Fibroblast of the conjunctiva (primary cell): ENCODE measurements around the gene PI4KA.
A peak's percentile ranks its signal among the peaks of the same experiment; 100 is the strongest.

Experiments used
- DNase-seq: peaks from one replicate; pipeline ENCODE4 v3.0.0-alpha.2; 2010; ENCODE audit warnings: low read depth

PI4KA gene

DNA sequence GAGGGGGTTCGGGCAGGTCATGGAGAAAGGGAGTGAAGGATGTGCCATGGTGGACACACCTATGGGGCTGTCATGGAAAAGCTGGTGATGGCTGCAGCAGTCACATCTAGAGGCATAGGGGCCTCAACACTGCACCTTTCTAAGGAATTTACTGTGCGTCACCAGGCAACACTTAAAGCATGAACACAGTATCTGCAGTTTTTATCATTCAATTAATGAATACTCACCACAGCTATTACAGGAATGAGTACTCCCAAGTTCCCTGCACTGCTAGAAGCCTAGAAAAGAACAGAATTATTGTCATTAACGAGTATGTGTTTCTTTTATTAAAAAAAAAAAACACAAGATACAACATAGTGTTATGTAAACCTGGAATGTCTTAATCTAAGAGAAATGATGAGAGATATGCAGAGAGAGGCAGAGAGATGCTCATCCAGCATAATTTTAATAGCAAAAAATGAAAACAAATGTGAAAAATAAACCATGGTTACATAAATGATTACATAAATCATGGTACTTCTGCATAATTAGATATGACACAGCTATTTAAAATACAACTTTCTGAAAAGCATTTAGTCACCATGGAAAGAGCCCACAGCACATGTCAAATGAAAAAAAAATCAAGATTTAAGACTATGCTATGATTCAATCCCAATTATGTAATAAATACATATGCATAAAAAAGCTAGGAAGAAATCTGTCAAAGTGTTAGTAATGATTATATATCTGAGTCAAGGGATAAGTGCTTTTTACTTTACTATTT is 65.5 kb downstream of the PI4KA start:
- no peak for DNase-seq

DNA sequence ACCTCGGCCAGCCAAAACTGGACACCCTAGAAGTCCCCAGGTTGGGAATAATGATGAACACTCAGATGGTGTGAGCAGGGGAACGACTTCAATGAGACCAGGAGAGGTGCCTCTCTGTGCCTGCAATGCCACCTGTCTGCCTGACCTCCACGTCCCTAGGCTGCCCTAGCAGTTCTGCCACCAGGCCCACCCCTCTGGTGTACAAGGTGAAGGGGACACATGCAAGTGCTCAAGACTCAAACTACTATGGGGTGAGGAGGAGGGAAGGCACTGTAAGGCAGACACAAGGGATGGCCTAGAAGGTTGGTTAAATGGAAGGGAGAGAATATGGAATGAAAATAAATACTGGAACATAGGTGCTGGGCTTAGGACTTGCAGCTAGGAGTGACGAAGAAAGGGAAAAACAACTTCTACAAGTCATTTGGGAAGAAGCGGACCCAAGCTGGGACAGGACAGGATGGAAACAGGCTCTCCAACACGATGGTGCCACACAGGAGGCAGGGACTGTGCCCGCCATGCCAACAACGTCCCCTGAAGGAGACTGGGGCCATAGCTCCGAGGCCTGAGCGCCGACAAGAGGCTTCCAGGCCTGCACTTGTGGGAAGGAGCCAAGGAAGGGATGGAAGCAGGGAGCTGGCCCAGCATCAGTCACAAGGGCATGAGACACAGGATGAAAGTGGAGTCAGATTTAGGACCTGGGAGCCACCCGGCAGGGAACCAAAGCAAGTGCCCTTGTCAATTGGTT is 66.2 kb downstream of the PI4KA start:
- no peak for DNase-seq

GRCh38 chr22:20788627-20789344 is 69.8 kb downstream of the PI4KA start:
- DNase-seq: no peak

DNA sequence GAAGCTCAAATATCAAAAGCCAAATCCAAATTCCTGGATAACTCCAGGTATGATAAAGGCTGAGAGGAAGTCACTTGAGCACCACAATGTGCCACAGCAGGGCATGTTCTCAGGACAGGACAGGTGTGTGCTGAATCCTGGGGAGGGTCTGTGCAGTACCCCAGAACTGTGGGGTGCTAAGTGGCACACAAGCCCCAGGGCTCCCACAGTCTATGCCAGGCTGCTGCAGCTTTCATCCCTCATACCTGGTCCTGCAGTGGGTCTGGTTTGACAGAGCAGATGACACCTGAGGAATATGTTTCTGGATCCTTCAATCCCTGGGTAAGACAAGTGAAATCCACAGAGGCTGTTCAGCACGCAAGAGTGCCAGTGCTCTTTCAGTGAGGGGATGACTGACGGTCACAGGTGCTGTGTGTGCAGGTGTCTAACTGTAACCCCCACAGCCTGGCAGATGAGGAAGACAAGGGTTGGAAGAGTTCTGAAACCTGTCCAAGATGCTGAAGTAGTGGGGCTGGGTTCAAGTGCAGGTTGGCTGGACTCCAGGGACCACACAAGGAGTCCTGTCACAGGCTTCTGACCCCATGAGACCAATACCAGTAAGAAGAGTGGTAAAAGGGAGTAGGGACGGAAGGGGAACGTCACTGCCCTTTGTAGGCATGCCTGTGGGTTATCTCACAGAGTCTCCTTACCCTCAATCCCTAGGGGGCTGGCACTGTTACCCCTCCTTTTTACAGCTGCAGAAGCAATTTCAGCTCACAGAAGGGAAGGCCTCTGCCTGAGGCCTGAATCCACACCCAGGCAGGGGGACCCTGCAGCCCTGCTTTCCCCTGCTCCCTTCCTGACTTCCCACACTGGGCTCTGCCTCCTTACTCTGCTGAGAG is 70.6 kb downstream of the PI4KA start:
- DNase-seq: no peak

GRCh38 chr22:20787223-20787622 is 71.4 kb downstream of the PI4KA start:
- no peak for DNase-seq

DNA sequence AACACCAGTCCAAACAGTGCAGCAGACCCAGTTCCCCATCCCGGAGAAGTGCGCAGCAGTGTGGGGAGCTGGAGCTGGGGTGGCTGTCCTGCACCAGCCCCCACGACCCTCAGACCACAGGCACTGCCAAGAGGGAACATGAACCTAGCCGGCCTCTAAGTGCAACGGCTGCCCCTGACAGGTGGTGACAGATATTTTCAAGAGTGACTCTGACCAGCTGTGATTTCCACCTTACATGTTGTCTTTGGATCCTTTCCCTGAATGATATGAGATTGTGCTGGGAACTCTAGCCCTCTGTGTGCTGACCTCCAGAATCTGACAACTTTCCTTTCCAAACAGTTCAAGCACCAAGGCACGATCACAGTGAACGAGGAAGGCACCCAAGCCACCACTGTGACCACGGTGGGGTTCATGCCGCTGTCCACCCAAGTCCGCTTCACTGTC is 72.1 kb downstream of the PI4KA start:
- DNase-seq: no peak

DNA sequence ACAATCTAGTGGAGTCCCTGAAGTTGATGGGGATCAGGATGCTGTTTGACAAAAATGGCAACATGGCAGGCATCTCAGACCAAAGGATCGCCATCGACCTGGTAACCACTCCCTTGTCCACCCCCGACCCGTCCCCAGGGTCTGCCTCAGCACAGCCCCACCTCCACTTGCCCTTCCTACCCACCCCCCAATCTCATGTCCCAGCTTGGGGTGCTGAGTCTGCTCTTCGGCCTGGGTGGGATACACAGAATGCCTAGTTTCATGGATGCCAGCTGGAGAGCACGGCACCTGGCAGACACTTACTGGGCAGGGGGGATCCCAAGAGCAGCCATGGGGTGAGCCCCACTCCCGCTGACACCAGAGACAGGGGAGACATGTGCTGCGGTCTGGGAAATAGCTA is 72.6 kb downstream of the PI4KA start:
- no peak for DNase-seq

DNA sequence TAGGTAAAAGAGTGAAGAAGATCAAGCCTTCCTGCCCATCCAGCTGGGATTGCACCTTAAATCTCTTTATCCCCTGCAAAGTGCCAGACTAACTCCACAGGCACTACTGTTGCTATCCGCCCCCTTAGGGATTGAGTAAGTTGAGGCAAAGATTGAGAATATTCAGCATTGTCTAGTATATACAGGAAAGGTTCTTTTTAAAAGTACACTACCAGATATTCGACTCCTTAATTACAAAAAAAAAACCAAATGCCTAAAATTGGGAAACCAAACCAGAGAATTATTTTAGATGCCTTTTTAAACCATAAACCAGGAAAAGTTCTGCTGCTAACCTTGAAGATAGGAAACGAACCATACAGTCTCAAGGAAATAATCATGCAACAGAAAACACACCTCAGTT is 73.2 kb downstream of the PI4KA start:
- no peak for DNase-seq

GRCh38 chr22:20783844-20784723 is 74.5 kb downstream of the PI4KA start:
- DNase-seq: peak; percentile 42

DNA sequence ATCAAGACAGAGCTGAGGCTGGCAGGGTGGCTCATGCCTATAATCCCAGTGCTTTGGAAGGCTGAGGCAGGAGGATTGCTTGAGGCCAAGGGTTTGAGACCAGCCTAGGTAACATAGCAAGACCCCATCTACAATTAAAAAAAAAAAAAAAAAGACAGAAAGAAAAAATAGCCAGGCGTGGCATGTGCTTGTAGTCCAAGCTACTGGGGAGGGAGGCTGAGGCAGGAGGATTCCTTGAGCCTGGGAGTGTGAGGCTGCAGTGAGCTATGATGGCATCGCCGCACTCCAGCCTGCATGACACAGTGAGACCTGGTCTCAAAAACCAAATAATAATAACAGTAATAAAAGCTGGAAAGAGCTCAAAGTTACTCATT is 75.3 kb downstream of the PI4KA start:
- DNase-seq: no peak

- no peak for DNase-seq
Measured at GRCh38 chr22:20782596-20783299, 75.9 kb downstream of the PI4KA start.

DNA sequence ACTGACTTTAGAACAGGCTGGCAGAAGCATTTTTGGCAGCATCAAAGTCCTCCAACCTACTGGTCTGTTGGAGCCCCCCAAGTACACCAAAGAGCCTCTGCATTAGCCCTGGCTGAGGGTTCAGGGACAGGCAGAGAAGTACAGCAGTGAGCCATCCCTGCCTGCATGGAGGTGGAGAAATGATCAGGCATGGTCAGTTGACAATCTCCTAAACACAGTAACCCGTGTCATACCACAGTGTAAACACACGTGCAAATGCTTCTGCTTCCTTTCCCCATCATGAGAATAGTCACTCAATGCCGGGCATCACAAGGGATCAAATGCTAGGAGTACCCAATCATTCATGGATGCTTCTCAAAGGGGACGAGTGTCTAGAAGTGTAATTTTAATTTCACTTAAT is 76.5 kb downstream of the PI4KA start:
- no peak for DNase-seq

GRCh38 chr22:20781272-20781990 is 77.2 kb downstream of the PI4KA start:
- no peak for DNase-seq

DNA sequence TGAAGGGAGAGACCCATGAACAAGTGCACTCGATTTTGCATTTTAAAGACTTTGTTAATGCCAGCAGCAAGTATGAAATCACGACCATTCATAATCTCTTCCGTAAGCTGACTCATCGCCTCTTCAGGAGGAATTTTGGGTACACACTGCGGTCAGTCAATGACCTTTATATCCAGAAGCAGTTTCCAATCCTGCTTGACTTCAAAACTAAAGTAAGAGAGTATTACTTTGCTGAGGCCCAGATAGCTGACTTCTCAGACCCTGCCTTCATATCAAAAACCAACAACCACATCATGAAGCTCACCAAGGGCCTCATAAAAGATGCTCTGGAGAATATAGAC is 78.8 kb downstream of the PI4KA start:
- no peak for DNase-seq

DNA sequence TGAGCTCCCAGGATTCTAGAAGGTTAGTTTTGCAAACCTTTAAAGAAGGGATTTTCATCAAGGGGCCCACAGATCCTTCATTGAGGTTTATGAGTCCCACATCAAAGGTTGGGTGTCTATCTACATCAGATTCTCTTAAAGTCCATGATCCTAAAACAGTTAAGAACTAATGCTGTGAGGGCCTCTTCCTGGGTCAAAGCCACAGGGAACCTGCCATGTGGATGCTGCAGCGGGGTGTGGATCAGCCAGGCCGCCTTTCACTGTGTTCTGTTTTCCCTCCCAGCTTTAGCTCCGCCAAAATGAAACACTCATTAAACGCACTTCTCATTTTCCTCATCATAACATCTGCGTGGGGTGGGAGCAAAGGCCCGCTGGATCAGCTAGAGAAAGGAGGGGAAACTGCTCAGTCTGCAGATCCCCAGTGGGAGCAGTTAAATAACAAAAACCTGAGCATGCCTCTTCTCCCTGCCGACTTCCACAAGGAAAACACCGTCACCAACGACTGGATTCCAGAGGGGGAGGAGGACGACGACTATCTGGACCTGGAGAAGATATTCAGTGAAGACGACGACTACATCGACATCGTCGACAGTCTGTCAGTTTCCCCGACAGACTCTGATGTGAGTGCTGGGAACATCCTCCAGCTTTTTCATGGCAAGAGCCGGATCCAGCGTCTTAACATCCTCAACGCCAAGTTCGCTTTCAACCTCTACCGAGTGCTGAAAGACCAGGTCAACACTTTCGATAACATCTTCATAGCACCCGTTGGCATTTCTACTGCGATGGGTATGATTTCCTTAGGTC is 79.4 kb downstream of the PI4KA start:
- no peak for DNase-seq

DNA sequence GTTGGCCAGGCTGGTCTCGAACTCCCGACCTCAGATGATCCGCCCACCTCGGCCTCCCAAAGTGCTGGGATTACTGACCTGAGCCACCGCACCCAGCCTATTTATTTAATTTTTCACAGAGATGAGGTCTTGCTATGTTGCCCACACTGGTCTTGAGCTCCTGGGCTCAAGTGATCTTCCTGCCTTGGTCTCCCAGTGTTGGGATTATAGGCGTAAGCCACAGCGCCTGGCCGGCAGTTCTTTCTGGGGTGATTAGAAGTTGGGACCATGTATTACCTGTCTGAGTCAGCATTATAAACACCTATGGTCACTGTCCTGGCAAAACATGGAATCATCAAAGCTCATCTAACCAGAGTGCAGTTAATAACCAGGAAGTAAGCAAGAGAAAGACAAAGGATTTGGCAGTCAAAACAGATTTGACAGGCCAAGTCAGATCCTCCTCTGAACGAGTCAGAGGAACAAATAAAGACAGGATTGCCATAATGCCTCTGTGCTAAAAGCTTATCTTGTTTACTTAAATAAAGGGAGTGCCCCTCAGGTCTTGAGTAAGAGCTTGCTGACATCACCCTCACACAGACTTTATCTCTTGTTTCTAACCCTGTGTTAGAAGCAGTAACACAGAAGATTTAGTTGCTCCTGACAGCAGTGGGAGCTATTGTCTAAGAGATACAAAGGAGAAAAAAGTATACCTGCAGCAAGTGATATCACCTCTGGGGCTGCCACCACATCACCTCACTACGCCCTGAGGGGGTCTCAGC is 81.0 kb downstream of the PI4KA start:
- peak; percentile 65 for DNase-seq

DNA sequence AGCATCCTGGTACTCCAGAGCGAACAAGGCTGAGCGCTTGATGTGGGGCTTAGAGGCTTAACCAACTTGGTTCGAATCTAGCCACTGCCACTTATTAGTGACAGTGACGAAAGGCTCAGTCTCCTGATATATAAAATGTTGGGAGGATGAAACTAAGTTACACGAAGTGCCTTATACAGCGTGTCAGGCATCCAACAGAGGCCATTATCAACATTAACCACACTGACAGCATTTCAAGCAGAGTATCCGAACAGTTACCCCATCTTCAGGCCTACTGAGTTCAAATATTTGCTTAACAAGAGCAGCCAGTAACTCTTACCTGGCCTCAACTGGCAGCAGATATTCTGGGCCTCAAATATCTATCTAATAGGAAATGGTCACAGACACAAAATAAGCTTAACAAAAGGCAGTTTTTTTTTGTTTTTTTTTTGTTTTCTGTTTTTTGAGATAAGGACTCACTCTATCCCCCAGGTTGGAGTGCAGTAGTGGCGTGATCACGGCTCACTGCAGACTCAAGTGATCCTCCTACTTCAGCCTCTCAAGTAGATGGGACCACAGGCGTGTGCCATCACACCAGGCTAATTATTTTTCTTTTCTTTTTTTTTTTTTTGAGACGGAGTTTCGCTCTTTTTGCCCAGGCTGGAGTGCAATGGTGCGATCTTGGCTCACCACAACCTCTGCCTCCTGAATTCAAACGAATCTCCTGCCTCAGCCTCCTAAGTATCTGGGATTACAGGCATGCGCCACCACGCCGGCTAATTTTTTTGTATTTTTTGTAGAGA is 81.8 kb downstream of the PI4KA start:
- no peak for DNase-seq
